ENCODE data around the gene CAMK2A.

DNA sequence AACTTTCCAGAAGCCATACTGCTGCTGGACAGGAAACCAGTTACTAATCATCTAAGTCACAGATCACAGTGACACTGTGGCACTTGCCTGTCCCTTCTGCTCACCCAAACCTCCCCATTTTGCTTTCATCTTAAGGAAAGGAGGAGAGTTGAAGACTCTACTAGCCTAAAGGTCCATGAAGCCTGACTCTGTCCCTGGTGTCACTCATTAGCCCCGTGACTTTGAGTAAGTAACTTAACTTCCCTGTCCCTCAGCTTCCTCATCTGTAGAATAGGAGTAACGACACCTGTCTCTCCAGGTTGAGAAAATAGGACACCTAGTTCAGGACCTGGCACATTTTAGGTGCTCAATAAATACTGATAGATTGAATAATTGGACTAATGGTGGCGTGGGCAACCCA is 100.2 kb downstream of the CAMK2A start:
- TF ChIP-seq, protein P1, sequence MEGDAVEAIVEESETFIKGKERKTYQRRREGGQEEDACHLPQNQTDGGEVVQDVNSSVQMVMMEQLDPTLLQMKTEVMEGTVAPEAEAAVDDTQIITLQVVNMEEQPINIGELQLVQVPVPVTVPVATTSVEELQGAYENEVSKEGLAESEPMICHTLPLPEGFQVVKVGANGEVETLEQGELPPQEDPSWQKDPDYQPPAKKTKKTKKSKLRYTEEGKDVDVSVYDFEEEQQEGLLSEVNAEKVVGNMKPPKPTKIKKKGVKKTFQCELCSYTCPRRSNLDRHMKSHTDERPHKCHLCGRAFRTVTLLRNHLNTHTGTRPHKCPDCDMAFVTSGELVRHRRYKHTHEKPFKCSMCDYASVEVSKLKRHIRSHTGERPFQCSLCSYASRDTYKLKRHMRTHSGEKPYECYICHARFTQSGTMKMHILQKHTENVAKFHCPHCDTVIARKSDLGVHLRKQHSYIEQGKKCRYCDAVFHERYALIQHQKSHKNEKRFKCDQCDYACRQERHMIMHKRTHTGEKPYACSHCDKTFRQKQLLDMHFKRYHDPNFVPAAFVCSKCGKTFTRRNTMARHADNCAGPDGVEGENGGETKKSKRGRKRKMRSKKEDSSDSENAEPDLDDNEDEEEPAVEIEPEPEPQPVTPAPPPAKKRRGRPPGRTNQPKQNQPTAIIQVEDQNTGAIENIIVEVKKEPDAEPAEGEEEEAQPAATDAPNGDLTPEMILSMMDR (IDR thresholded peaks at IDR 0.05 in 4 of 5, conservative IDR thresholded peaks at IDR 0.05 in 1 of 5), result no peak
- TF ChIP-seq POLR2A (IDR thresholded peaks at IDR 0.05), result no peak

Measured in gastrocnemius medialis (tissue), 4 donors.